HCT116 (cell line): ENCODE data around the gene FOXA1. TPM values are rescaled to one million over a fixed set of nuclear protein-coding genes. Genes with fewer than 3 reads are reported as not detected.

Experiments
- ATAC-seq: fragments of 200-7000 bp; cut with Tn5 transposase; 2 replicates; pipeline ENCODE4 v1.9.1; 2020; ENCODE audit warnings: mild to moderate bottlenecking, moderate library complexity
- BruUV-seq: library from RNA; stranded (reverse); fragments of 400-500 nt; replicated peaks from 2 replicates; lab custom pipeline; 2021; lab: Mats Ljungman, UMichigan
- CTCF ChIA-PET: fragments of 300-600 bp; sonication (Branson Sonifier 250); formaldehyde crosslinking; loops from one replicate; lab custom pipeline; 2021; ENCODE audit warnings: antibody characterized with exemption; lab: Charles Lee
- POLR2A ChIA-PET: fragments of 300-600, 350-600 bp; sonication (Branson Sonifier 250); formaldehyde crosslinking; loops from one replicate; lab custom pipeline; 2021; ENCODE audit warnings: antibody characterized with exemption; lab: Charles Lee
- RAD21 ChIA-PET, 2 experiments: fragments of 300-600 bp; sonication (Branson Sonifier 250); formaldehyde crosslinking; loops; one replicate each; lab custom pipeline; 2023; ENCODE audit warnings: low total read pairs in 2 of 2; ENCODE audit not compliant: uncharacterized antibody in 2 of 2, unreplicated experiment in 2 of 2, low non-redundant PET in 1 of 2; lab: Charles Lee
- DNase-seq: peaks from one replicate; pipeline ENCODE4 v3.0.0-alpha.2; 2010; ENCODE audit warnings: low read depth, low spot score
- H2AFZ ChIP-seq: fragments of 200-600 bp; shearing (Covaris generic), sonication (generic); 2 replicates; pipeline ENCODE4 v1.6.1; 2017; ENCODE audit warnings: low read depth, mixed run types, mixed read lengths, antibody characterized with exemption, low read length; ENCODE audit not compliant: poor library complexity, severe bottlenecking
- H3K27ac ChIP-seq: 2 replicates; pipeline ENCODE4 v1.5.1; 2012; ENCODE audit warnings: low read depth, low read length
- H3K27me3 ChIP-seq: fragments of 200-600 bp; sonication (generic); 2 replicates; pipeline ENCODE4 v1.6.1; 2016; ENCODE audit warnings: mixed run types, low read length, mixed read lengths; ENCODE audit not compliant: insufficient read depth
- H3K36me3 ChIP-seq, 2 experiments: fragments of 200-500 bp in 1 of 2; fragments of 200-600 bp in 1 of 2; sonication (Bioruptor generic) in 1 of 2; sonication (generic) in 1 of 2; 2 replicates each; pipeline versions ENCODE4 v1.5.1 to v1.6.1; 2014 to 2016; ENCODE audit warnings: low read length in 2 of 2, inconsistent platforms in 1 of 2, mixed read lengths in 1 of 2, mixed run types in 1 of 2; ENCODE audit not compliant: insufficient read depth in 2 of 2, control insufficient read depth in 1 of 2
- H3K4me1 ChIP-seq, 2 experiments: fragments of 200-600 bp in 1 of 2; sonication (generic) in 1 of 2; 2 replicates each; pipeline versions ENCODE4 v1.5.1 to v1.6.1; 2012 to 2017; ENCODE audit warnings: low read length in 2 of 2, inconsistent platforms in 1 of 2, mild to moderate bottlenecking in 1 of 2, mixed read lengths in 1 of 2, mixed run types in 1 of 2, moderate library complexity in 1 of 2; ENCODE audit not compliant: insufficient read depth in 2 of 2, control insufficient read depth in 1 of 2
- H3K4me2 ChIP-seq: fragments of 200-600 bp; sonication (generic); 2 replicates; pipeline ENCODE4 v1.6.1; 2017; ENCODE audit warnings: mixed run types, low read length, mixed read lengths
- H3K4me3 ChIP-seq, 2 experiments: fragments of 200-600 bp in 1 of 2; sonication (generic) in 1 of 2; replicated peaks in 1 of 2; 2 replicates each; pipeline ENCODE4 v1.5.1; 2011 to 2016; ENCODE audit warnings: low read length in 2 of 2, control low read depth in 1 of 2, low read depth in 1 of 2, mild to moderate bottlenecking in 1 of 2, mixed read lengths in 1 of 2, mixed run types in 1 of 2
- H3K79me2 ChIP-seq: fragments of 200-600 bp; sonication (generic); 2 replicates; pipeline ENCODE4 v1.6.1; 2017; ENCODE audit warnings: mild to moderate bottlenecking, mixed run types, low read length, moderate library complexity, mixed read lengths; ENCODE audit not compliant: insufficient read depth
- H3K9ac ChIP-seq: fragments of 200-600 bp; sonication (generic); 2 replicates; pipeline ENCODE4 v1.6.1; 2016; ENCODE audit warnings: low read length, mixed read lengths
- H3K9me2 ChIP-seq: fragments of 200-600 bp; sonication (generic), shearing (Covaris generic); 2 replicates; pipeline ENCODE4 v1.6.1; 2017; ENCODE audit warnings: mixed run types, mild to moderate bottlenecking, moderate library complexity; ENCODE audit not compliant: insufficient read depth
- H3K9me3 ChIP-seq, 2 experiments: fragments of 200-500 bp in 1 of 2; fragments of 200-600 bp in 1 of 2; sonication (Bioruptor generic) in 1 of 2; sonication (generic) in 1 of 2; 2 replicates each; pipeline ENCODE4 v1.6.1; 2014 to 2017; ENCODE audit warnings: low read length in 2 of 2, mixed read lengths in 2 of 2, inconsistent platforms in 1 of 2, low read depth in 1 of 2, mild to moderate bottlenecking in 1 of 2, mixed run types in 1 of 2, moderate library complexity in 1 of 2; ENCODE audit not compliant: control insufficient read depth in 1 of 2, insufficient read depth in 1 of 2
- H4K20me1 ChIP-seq: fragments of 200-600 bp; sonication (generic), shearing (Covaris generic); 2 replicates; pipeline ENCODE4 v1.6.1; 2017; ENCODE audit warnings: mixed run types, mild to moderate bottlenecking, moderate library complexity; ENCODE audit not compliant: insufficient read depth
- CBX3 ChIP-seq: IDR thresholded peaks from 2 replicates; pipeline ENCODE4 v1.6.1; 2012; ENCODE audit warnings: low read depth
- ELF1 ChIP-seq: IDR thresholded peaks from 2 replicates; pipeline ENCODE4 v1.6.1; 2012; ENCODE audit warnings: low read depth, borderline replicate concordance
- JUND ChIP-seq: IDR thresholded peaks from 2 replicates; pipeline ENCODE4 v1.6.1; 2012
- POLR2AphosphoS5 ChIP-seq: IDR thresholded peaks from 2 replicates; pipeline ENCODE4 v1.6.1; 2011; ENCODE audit warnings: mild to moderate bottlenecking, low read depth, low read length, moderate library complexity
- REST ChIP-seq: IDR thresholded peaks from 2 replicates; pipeline ENCODE4 v1.6.1; 2012; ENCODE audit warnings: low read depth
- SP1 ChIP-seq: IDR thresholded peaks from 2 replicates; pipeline ENCODE4 v1.6.1; 2012; ENCODE audit warnings: low read depth
- YY1 ChIP-seq: IDR thresholded peaks from 2 replicates; pipeline ENCODE4 v1.6.1; 2011; ENCODE audit warnings: low read length, low read depth, moderate library complexity, mild to moderate bottlenecking; ENCODE audit not compliant: insufficient replicate concordance; ENCODE audit errors: extremely low read depth
- ZBTB33 ChIP-seq: IDR thresholded peaks from 2 replicates; pipeline ENCODE4 v1.6.1; 2011; ENCODE audit warnings: mild to moderate bottlenecking, low read length, moderate library complexity; ENCODE audit not compliant: insufficient replicate concordance; ENCODE audit errors: extremely low read depth
- intact Hi-C: fragments of 100-400 bp; cut with micrococcal nuclease; formaldehyde crosslinking; loops from 2 replicates; pipeline ENCODE4 v1.10.0; 2022
- total RNA-seq: library from RNA; stranded (reverse); gene quantifications from one replicate; pipeline ENCODE4 v1.2.1, GENCODE V29; 2021; ENCODE audit not compliant: unreplicated experiment
- TF ChIP-seq, protein P1 (sequence below), 3 experiments: fragments of 200-600 bp in 1 of 3; sonication (generic) in 1 of 3; IDR thresholded peaks in 2 of 3; conservative IDR thresholded peaks in 1 of 3; 2 replicates each; pipeline ENCODE4 v1.5.1; 2012 to 2017; ENCODE audit warnings: low read depth in 2 of 3, low read length in 2 of 3, antibody characterized with exemption in 1 of 3, borderline replicate concordance in 1 of 3, control low read depth in 1 of 3, mild to moderate bottlenecking in 1 of 3, mixed read lengths in 1 of 3, mixed run types in 1 of 3, moderate library complexity in 1 of 3; ENCODE audit not compliant: insufficient read depth in 1 of 3
- TF ChIP-seq, protein P2 (sequence below): IDR thresholded peaks from 2 replicates; pipeline ENCODE4 v1.6.1; 2012
- TF ChIP-seq, protein P3 (sequence below): IDR thresholded peaks from 2 replicates; pipeline ENCODE4 v1.6.1; 2012

The FOXA1 gene
- total RNA-seq, 1 experiment from 2014 or later = 1.3 TPM

DNA sequence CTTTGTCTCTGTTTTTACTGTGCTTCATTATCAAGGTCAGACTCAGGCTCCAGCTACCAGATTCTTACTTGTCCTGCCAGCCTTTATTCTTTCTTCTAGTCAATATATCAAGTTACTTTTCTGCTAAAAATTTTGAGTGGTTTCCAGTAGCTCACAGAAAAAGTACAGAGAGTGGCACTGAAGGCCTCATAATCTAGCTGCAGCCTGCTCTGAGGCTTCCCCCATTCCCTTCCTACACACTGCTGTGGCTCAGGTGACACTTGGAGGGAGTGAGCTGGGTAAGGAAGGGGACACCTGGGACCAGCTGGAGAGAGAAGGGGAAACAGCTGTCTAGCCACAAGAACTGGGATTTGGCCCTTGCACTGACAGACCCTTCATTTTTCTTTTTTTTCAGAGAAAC, 25.8 kb upstream of the FOXA1 start:
- Histone ChIP-seq H3K9ac (no peak overlapping the region), H3K9me3 (peaks cover 0 to 6% of the 10 kb centered on the region in 2 experiments; a peak in 2 of 4 replicates), H2AFZ (no peak overlapping the region), H3K4me1 (peaks cover 0 to 9% of the 10 kb centered on the region in 2 experiments; a peak in 2 of 4 replicates), H3K9me2 (no peaks in the 10 kb centered on the region), H3K4me2 (no peak overlapping the region), H3K79me2 (no peaks in the 10 kb centered on the region), H4K20me1 (no peaks in the 10 kb centered on the region), H3K27me3 (no peaks in the 10 kb centered on the region), H3K4me3 (no peak overlapping the region), H3K27ac (no peak overlapping the region), H3K36me3 (no peaks in the 10 kb centered on the region)
- DNase-seq = no peak
- intact Hi-C loops = no loop called here
- TF ChIP-seq YY1 (no peak), ELF1 (no peak), SP1 (no peak), CBX3 (no peak), REST (no peak), POLR2AphosphoS5 (no peak), JUND (no peak), ZBTB33 (no peak)
- TF ChIP-seq, protein P1, sequence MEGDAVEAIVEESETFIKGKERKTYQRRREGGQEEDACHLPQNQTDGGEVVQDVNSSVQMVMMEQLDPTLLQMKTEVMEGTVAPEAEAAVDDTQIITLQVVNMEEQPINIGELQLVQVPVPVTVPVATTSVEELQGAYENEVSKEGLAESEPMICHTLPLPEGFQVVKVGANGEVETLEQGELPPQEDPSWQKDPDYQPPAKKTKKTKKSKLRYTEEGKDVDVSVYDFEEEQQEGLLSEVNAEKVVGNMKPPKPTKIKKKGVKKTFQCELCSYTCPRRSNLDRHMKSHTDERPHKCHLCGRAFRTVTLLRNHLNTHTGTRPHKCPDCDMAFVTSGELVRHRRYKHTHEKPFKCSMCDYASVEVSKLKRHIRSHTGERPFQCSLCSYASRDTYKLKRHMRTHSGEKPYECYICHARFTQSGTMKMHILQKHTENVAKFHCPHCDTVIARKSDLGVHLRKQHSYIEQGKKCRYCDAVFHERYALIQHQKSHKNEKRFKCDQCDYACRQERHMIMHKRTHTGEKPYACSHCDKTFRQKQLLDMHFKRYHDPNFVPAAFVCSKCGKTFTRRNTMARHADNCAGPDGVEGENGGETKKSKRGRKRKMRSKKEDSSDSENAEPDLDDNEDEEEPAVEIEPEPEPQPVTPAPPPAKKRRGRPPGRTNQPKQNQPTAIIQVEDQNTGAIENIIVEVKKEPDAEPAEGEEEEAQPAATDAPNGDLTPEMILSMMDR (IDR thresholded peaks at IDR 0.05 in 2 of 3, conservative IDR thresholded peaks at IDR 0.05 in 1 of 3; ENCODE audit: borderline replicate concordance in 1 of 3, insufficient read depth in 1 of 3, low read depth in 2 of 3, low read length in 2 of 3) = no peak
- TF ChIP-seq, protein P2, sequence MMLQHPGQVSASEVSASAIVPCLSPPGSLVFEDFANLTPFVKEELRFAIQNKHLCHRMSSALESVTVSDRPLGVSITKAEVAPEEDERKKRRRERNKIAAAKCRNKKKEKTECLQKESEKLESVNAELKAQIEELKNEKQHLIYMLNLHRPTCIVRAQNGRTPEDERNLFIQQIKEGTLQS = no peak
- TF ChIP-seq, protein P3, sequence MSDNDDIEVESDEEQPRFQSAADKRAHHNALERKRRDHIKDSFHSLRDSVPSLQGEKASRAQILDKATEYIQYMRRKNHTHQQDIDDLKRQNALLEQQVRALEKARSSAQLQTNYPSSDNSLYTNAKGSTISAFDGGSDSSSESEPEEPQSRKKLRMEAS = no peak
- ATAC-seq = no peak
- ChIA-PET CTCF (no interaction called here), RAD21 (no interaction called here), POLR2A (no interaction called here)
- no TSS peak for BruUV-seq
